Neural cell (in vitro differentiated cells): ENCODE measurements around the gene SPIB. TPM values are rescaled to one million over a fixed set of nuclear protein-coding genes. Genes with fewer than 3 reads are reported as not detected.

Source experiments
- H2AFZ ChIP-seq: fragments of 200-600, 300-800 bp; sonication (generic), shearing (Covaris generic); 2 replicates; pipeline ENCODE4 v1.6.0; 2014; ENCODE audit warnings: low read depth, mild to moderate bottlenecking, antibody characterized with exemption, low read length, moderate library complexity
- H3F3A ChIP-seq: fragments of 200-600 bp; shearing (Covaris generic); 2 replicates; pipeline ENCODE4 v1.6.1; 2016; ENCODE audit warnings: mild to moderate bottlenecking, moderate library complexity, mixed read lengths, antibody characterized with exemption, low read length; ENCODE audit not compliant: insufficient read depth, poor library complexity, severe bottlenecking
- H3K27ac ChIP-seq: fragments of 200-600, 300-800 bp; sonication (generic), shearing (Covaris generic); 2 replicates; pipeline ENCODE4 v1.5.1; 2014; ENCODE audit warnings: mild to moderate bottlenecking, low read length, moderate library complexity
- H3K27me3 ChIP-seq: fragments of 300-800, 200-600 bp; sonication (generic), shearing (Covaris generic); 2 replicates; pipeline ENCODE4 v1.6.0; 2014; ENCODE audit warnings: mild to moderate bottlenecking, low read depth, low read length, moderate library complexity; ENCODE audit not compliant: insufficient read depth
- H3K36me3 ChIP-seq: fragments of 300-800, 200-600 bp; sonication (generic), shearing (Covaris generic); 2 replicates; pipeline ENCODE4 v1.5.1; 2014; ENCODE audit warnings: mild to moderate bottlenecking, antibody characterized with exemption, low read length, moderate library complexity; ENCODE audit not compliant: insufficient read depth
- H3K4me2 ChIP-seq: fragments of 300-800, 200-600 bp; sonication (generic), shearing (Covaris generic); 2 replicates; pipeline ENCODE4 v1.6.0; 2014; ENCODE audit warnings: mild to moderate bottlenecking, low read length
- H3K4me3 ChIP-seq: fragments of 300-800, 200-600 bp; sonication (generic), shearing (Covaris generic); 2 replicates; pipeline ENCODE4 v1.5.1; 2014; ENCODE audit warnings: mild to moderate bottlenecking, low read length, moderate library complexity
- H3K79me2 ChIP-seq: fragments of 200-600 bp; shearing (Covaris generic); replicated peaks from 2 replicates; pipeline ENCODE4 v1.6.0; 2014; ENCODE audit warnings: mild to moderate bottlenecking, low read length, moderate library complexity; ENCODE audit not compliant: insufficient read depth
- H3K9ac ChIP-seq: fragments of 300-800, 200-600 bp; sonication (generic), shearing (Covaris generic); 2 replicates; pipeline ENCODE4 v1.6.1; 2016; ENCODE audit warnings: mild to moderate bottlenecking, low read length, mixed read lengths
- H3K9me2 ChIP-seq: fragments of 200-600 bp; shearing (Covaris generic); 2 replicates; pipeline ENCODE4 v1.6.1; 2016; ENCODE audit warnings: mild to moderate bottlenecking, low read length, mixed read lengths; ENCODE audit not compliant: insufficient read depth
- H3K9me3 ChIP-seq: fragments of 200-600, 300-800 bp; sonication (generic), shearing (Covaris generic); 2 replicates; pipeline ENCODE4 v1.6.1; 2016; ENCODE audit warnings: mild to moderate bottlenecking, mixed run types, low read length, moderate library complexity, mixed read lengths
- H4K20me1 ChIP-seq: fragments of 200-600 bp; shearing (Covaris generic); 2 replicates; pipeline ENCODE4 v1.6.1; 2016; ENCODE audit warnings: mild to moderate bottlenecking, mixed run types; ENCODE audit not compliant: insufficient read depth
- EP300 ChIP-seq: fragments of 450-650 bp; conservative IDR thresholded peaks from 2 replicates; pipeline ENCODE4 v1.6.1; 2014; ENCODE audit warnings: antibody characterized with exemption, mild to moderate bottlenecking, moderate library complexity; ENCODE audit not compliant: poor library complexity, severe bottlenecking
- EZH2 ChIP-seq: fragments of 200-600, 300-800 bp; shearing (Covaris generic), sonication (generic); IDR thresholded peaks from 2 replicates; pipeline ENCODE4 v1.6.1; 2014; ENCODE audit warnings: antibody characterized with exemption, low read length, borderline replicate concordance, mild to moderate bottlenecking; ENCODE audit not compliant: insufficient read depth, poor library complexity, severe bottlenecking
- MXI1 ChIP-seq: fragments of 450-650 bp; conservative IDR thresholded peaks from 2 replicates; pipeline ENCODE4 v1.6.1; 2014; ENCODE audit warnings: antibody characterized with exemption, mild to moderate bottlenecking; ENCODE audit not compliant: poor library complexity, severe bottlenecking
- POLR2AphosphoS5 ChIP-seq: IDR thresholded peaks from 2 replicates; pipeline ENCODE4 v1.6.1; 2012
- RAD21 ChIP-seq: fragments of 450-650 bp; conservative IDR thresholded peaks from 2 replicates; pipeline ENCODE4 v1.6.1; 2014; ENCODE audit warnings: antibody characterized with exemption, mild to moderate bottlenecking, moderate library complexity
- SMC3 ChIP-seq: fragments of 450-650 bp; conservative IDR thresholded peaks from 2 replicates; pipeline ENCODE4 v1.6.1; 2014; ENCODE audit warnings: antibody characterized with exemption, mild to moderate bottlenecking, moderate library complexity; ENCODE audit not compliant: poor library complexity
- TAF1 ChIP-seq: IDR thresholded peaks from 2 replicates; pipeline ENCODE4 v1.6.1; 2012; ENCODE audit warnings: low read depth
- polyA plus RNA-seq: library from polyadenylated mRNA; depleted of rRNA; stranded (reverse); fragments of >200 nt; gene quantifications from 2 replicates; pipeline ENCODE4 v1.2.3, GENCODE V29; 2014
- TF ChIP-seq, protein P1 (sequence below): IDR thresholded peaks from 2 replicates; pipeline ENCODE4 v1.6.1; 2012; ENCODE audit warnings: borderline replicate concordance
- TF ChIP-seq, protein P2 (sequence below): fragments of 450-650 bp; IDR thresholded peaks from 2 replicates; pipeline ENCODE4 v1.5.1; 2014; ENCODE audit warnings: antibody characterized with exemption, mild to moderate bottlenecking, moderate library complexity; ENCODE audit not compliant: poor library complexity, severe bottlenecking

Gene SPIB
- polyA plus RNA-seq, 1 donor from 2014 or later = not detected

DNA sequence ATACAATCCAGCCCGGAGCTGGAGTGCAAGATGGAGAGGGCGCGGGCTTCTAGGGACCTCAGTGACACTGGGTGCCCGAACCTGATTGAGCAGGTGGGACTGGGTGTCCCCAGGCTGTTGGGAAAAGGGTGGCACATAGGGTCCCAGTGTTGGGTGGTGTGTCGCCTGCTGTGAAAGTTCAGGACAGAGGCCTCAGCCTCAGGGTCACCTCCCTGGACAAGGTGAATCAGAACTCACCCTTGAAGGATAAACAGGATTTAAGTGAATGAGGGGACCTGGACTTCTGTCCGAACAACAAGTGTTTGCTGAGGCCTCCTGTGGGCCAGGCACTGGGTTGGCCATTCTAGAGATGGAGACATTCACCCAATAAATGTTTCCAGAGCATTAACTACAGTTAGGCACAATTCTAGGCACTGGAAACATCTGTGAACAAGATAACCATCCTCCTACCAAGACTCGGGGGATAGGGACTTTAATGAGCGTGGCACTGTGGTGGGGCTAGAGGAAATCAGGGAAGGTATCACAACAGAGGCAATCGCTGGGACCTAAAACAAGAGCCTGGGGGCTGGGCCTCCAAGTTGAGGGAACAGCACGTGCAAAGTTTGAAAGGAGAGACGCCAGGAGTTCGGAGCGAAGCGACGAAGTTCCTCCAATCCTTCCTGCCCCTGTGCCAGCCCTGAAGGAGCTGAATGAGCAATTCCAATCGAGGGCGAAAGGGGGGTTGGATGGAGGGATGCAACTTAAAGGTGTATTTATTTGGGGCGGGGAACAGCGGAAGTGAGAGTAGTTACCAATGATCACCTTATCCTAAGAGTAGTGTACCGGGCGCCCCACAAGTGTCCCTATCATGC is 35.5 kb upstream of the SPIB start:
- H3K9me3 ChIP-seq = no peaks in the 10 kb centered on the region
- no peaks in the 10 kb centered on the region for H4K20me1 ChIP-seq
- H3K9ac ChIP-seq = peak overlapping the region; percentile 58
- no peaks in the 10 kb centered on the region for H3K36me3 ChIP-seq
- no peaks in the 10 kb centered on the region for H3K9me2 ChIP-seq
- H3K4me3 ChIP-seq = peak overlapping the region; percentile 83
- H3F3A ChIP-seq = peaks cover 4% of the 10 kb centered on the region
- peak overlapping the region; percentile 61 for H2AFZ ChIP-seq
- no peaks in the 10 kb centered on the region for H3K27me3 ChIP-seq
- no peak overlapping the region for H3K4me2 ChIP-seq
- no peaks in the 10 kb centered on the region for H3K79me2 ChIP-seq
- TF ChIP-seq, protein P1, sequence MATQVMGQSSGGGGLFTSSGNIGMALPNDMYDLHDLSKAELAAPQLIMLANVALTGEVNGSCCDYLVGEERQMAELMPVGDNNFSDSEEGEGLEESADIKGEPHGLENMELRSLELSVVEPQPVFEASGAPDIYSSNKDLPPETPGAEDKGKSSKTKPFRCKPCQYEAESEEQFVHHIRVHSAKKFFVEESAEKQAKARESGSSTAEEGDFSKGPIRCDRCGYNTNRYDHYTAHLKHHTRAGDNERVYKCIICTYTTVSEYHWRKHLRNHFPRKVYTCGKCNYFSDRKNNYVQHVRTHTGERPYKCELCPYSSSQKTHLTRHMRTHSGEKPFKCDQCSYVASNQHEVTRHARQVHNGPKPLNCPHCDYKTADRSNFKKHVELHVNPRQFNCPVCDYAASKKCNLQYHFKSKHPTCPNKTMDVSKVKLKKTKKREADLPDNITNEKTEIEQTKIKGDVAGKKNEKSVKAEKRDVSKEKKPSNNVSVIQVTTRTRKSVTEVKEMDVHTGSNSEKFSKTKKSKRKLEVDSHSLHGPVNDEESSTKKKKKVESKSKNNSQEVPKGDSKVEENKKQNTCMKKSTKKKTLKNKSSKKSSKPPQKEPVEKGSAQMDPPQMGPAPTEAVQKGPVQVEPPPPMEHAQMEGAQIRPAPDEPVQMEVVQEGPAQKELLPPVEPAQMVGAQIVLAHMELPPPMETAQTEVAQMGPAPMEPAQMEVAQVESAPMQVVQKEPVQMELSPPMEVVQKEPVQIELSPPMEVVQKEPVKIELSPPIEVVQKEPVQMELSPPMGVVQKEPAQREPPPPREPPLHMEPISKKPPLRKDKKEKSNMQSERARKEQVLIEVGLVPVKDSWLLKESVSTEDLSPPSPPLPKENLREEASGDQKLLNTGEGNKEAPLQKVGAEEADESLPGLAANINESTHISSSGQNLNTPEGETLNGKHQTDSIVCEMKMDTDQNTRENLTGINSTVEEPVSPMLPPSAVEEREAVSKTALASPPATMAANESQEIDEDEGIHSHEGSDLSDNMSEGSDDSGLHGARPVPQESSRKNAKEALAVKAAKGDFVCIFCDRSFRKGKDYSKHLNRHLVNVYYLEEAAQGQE = no peak
- TF ChIP-seq EZH2 = no peak
- peak overlapping the region; percentile 54 for H3K27ac ChIP-seq

DNA sequence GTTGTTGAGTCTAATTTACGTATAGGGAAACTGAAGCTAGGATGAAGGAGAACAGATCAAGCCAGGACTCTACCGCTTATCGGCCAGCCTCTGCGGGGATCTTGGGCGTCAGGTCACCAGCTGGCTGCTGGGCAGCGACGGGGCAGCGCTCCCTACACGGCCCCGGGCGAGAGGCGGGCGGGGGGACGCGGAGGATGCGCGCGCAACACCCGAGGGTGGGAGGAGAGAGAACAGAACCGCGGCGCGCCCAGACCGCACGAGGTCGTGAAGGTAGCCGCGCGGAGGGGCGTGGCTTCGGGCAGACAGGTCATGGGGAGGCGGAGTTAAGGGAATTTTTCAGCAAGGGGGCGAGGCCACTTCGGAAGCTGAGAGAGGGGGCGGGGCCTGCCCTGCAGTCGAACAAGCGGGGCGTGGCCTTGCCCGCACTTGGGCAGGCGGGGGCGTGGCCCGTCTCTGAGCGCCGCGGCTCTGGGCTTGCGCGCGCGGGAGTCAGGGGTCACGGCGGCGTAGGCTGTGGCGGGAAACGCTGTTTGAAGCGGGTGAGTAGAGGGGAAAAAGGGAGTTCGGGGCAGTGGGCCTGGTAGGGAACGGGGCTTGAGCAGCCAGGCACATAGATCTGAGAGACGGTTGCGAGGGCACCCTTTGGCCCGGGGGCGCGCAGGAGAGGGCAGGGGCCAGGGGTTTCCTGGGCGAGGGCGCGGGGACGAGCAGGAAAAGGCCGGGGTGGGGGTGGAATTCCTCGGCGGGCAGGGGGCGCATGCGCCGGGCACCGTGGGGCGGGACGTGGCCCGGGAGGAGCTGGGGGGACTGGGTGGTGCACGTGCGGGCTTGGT is 34.7 kb upstream of the SPIB start, which contains the start of gene POLD1:
POLD1 (plus strand) TSS at position 496 of the 833 bp plus-strand sequence. CDS start 14,505 bp downstream, outside the sequence.
- H2AFZ ChIP-seq = peak within 1 kb of the TSS; percentile 61
- no peaks in the 10 kb centered on the region for H4K20me1 ChIP-seq
- H3K4me3 ChIP-seq = peak within 1 kb of the TSS; percentile 83
- no peaks in the 10 kb centered on the region for H3K36me3 ChIP-seq
- H3K4me2 ChIP-seq = peak within 1 kb of the TSS; percentile 82
- no peaks in the 10 kb centered on the region for H3K27me3 ChIP-seq
- peak within 1 kb of the TSS; percentile 58 for H3K9ac ChIP-seq
- H3K79me2 ChIP-seq = no peaks in the 10 kb centered on the region
- TF ChIP-seq TAF1 (no peak), SMC3 (peak; percentile 16), EP300 (no peak), EZH2 (no peak), MXI1 (peak; percentile 85), RAD21 (no peak), POLR2AphosphoS5 (peak; percentile 23)
- TF ChIP-seq, protein P2, sequence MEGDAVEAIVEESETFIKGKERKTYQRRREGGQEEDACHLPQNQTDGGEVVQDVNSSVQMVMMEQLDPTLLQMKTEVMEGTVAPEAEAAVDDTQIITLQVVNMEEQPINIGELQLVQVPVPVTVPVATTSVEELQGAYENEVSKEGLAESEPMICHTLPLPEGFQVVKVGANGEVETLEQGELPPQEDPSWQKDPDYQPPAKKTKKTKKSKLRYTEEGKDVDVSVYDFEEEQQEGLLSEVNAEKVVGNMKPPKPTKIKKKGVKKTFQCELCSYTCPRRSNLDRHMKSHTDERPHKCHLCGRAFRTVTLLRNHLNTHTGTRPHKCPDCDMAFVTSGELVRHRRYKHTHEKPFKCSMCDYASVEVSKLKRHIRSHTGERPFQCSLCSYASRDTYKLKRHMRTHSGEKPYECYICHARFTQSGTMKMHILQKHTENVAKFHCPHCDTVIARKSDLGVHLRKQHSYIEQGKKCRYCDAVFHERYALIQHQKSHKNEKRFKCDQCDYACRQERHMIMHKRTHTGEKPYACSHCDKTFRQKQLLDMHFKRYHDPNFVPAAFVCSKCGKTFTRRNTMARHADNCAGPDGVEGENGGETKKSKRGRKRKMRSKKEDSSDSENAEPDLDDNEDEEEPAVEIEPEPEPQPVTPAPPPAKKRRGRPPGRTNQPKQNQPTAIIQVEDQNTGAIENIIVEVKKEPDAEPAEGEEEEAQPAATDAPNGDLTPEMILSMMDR = no peak
- TF ChIP-seq, protein P1 = peak; percentile 42
- H3K9me2 ChIP-seq = no peaks in the 10 kb centered on the region
- H3K9me3 ChIP-seq = no peaks in the 10 kb centered on the region
- H3F3A ChIP-seq = peaks cover 4% of the 10 kb centered on the region
- H3K27ac ChIP-seq = peak within 1 kb of the TSS; percentile 54
